SK-N-SH treated with all-trans-retinoic acid at 6 μM for 48 hours (cell line): ENCODE data around the gene RPL7A.

Experiments
- ATAC-seq: fragments of 200-7000 bp; cut with Tn5 transposase; 3 replicates; pipeline ENCODE4 v1.9.1; 2020; ENCODE audit warnings: mild to moderate bottlenecking, moderate library complexity
- ARNTL ChIP-seq: fragments of 450-650 bp; formaldehyde crosslinking; IDR thresholded peaks from 2 replicates; pipeline ENCODE4 v1.5.0; 2020; ENCODE audit warnings: low read depth, mild to moderate bottlenecking, moderate library complexity, borderline replicate concordance
- BACH2 ChIP-seq: fragments of 250-450 bp; sonication (Bioruptor Pico); IDR thresholded peaks from 2 replicates; pipeline ENCODE4 v1.9.0; 2021; ENCODE audit warnings: mild to moderate bottlenecking, borderline replicate concordance
- CREB5 ChIP-seq: fragments of 250-450 bp; sonication (Bioruptor Pico); IDR thresholded peaks from 2 replicates; pipeline ENCODE4 v1.5.1; 2020; ENCODE audit warnings: low read depth, mild to moderate bottlenecking, moderate library complexity
- CSDC2 ChIP-seq: fragments of 250-450 bp; sonication (Bioruptor Pico); IDR thresholded peaks from 2 replicates; pipeline ENCODE4 v1.5.0; 2020; ENCODE audit warnings: mild to moderate bottlenecking, moderate library complexity
- CSRNP3 ChIP-seq: fragments of 250-450 bp; sonication (Bioruptor Pico); IDR thresholded peaks from 2 replicates; pipeline ENCODE4 v1.5.1; 2021; ENCODE audit warnings: mild to moderate bottlenecking, moderate library complexity
- ESRRG ChIP-seq: fragments of 250-450 bp; sonication (Bioruptor Pico); IDR thresholded peaks from 2 replicates; pipeline ENCODE4 v1.6.1; 2021; ENCODE audit warnings: mild to moderate bottlenecking
- ISL1 ChIP-seq: fragments of 250-450 bp; sonication (Bioruptor Pico); IDR thresholded peaks from 2 replicates; pipeline ENCODE4 v2.1.2; 2022; ENCODE audit warnings: mild to moderate bottlenecking, moderate library complexity
- PATZ1 ChIP-seq: fragments of 250-450 bp; sonication (Bioruptor Pico); IDR thresholded peaks from 2 replicates; pipeline ENCODE4 v1.8.0; 2020; ENCODE audit warnings: mild to moderate bottlenecking, moderate library complexity, borderline replicate concordance
- POU6F1 ChIP-seq: fragments of 250-450 bp; sonication (Bioruptor Pico); IDR thresholded peaks from 2 replicates; pipeline ENCODE4 v1.8.0; 2021; ENCODE audit warnings: low read depth, mild to moderate bottlenecking, moderate library complexity, borderline replicate concordance
- PPARA ChIP-seq: fragments of 250-450 bp; sonication (Bioruptor Pico); IDR thresholded peaks from 2 replicates; pipeline ENCODE4 v1.5.0; 2020; ENCODE audit warnings: mild to moderate bottlenecking, borderline replicate concordance
- RARB ChIP-seq: fragments of 250-450 bp; sonication (Bioruptor Pico); IDR thresholded peaks from 2 replicates; pipeline ENCODE4 v1.8.0; 2021; ENCODE audit warnings: mild to moderate bottlenecking, moderate library complexity
- SNAI2 ChIP-seq: fragments of 250-450 bp; sonication (Bioruptor Pico); IDR thresholded peaks from 2 replicates; pipeline ENCODE4 v1.5.0; 2020; ENCODE audit warnings: mild to moderate bottlenecking, moderate library complexity
- TCF4 ChIP-seq: fragments of 250-450 bp; sonication (Bioruptor Pico); IDR thresholded peaks from 2 replicates; pipeline ENCODE4 v1.8.0; 2021; ENCODE audit warnings: mild to moderate bottlenecking, moderate library complexity, borderline replicate concordance
- TOX ChIP-seq: fragments of 250-450 bp; sonication (Bioruptor Pico); IDR thresholded peaks from 2 replicates; pipeline ENCODE4 v1.8.0; 2021; ENCODE audit warnings: mild to moderate bottlenecking, moderate library complexity, borderline replicate concordance
- TSHZ2 ChIP-seq: fragments of 250-450 bp; sonication (Bioruptor Pico); IDR thresholded peaks from 2 replicates; pipeline ENCODE4 v1.5.0; 2020; ENCODE audit warnings: mild to moderate bottlenecking, moderate library complexity
- ZC3H10 ChIP-seq: fragments of 250-450 bp; sonication (Bioruptor Pico); IDR thresholded peaks from 2 replicates; pipeline ENCODE4 v1.5.1; 2021; ENCODE audit warnings: mild to moderate bottlenecking, moderate library complexity
- ZFP30 ChIP-seq: fragments of 450-650 bp; formaldehyde crosslinking; IDR thresholded peaks from 2 replicates; pipeline ENCODE4 v1.5.0; 2022; ENCODE audit warnings: mild to moderate bottlenecking, moderate library complexity
- ZNF565 ChIP-seq: fragments of 450-650 bp; formaldehyde crosslinking; conservative IDR thresholded peaks from 2 replicates; pipeline ENCODE4 v1.5.0; 2020; ENCODE audit warnings: low read depth, mild to moderate bottlenecking, moderate library complexity
- ZNF70 ChIP-seq: fragments of 450-650 bp; formaldehyde crosslinking; IDR thresholded peaks from 2 replicates; pipeline ENCODE4 v1.5.0; 2020; ENCODE audit warnings: mild to moderate bottlenecking, moderate library complexity
- ZNF8 ChIP-seq: fragments of 450-650 bp; formaldehyde crosslinking; IDR thresholded peaks from 2 replicates; pipeline ENCODE4 v1.5.0; 2020; ENCODE audit warnings: mild to moderate bottlenecking, moderate library complexity

RPL7A gene

GRCh38 chr9:133369933-133370332 is 21.9 kb downstream of the RPL7A start:
- no peak for TF ChIP-seq RARB (CRISPR knock-in tag)
- no peak for TF ChIP-seq CSRNP3 (CRISPR knock-in tag)
- TF ChIP-seq TSHZ2 (CRISPR knock-in tag) = no peak
- TF ChIP-seq ZNF565 (CRISPR knock-in tag) = no peak
- no peak for TF ChIP-seq ZNF70 (CRISPR knock-in tag)
- TF ChIP-seq ISL1 (CRISPR knock-in tag) = no peak
- TF ChIP-seq TOX = no peak
- no peak for TF ChIP-seq ZNF8 (CRISPR knock-in tag)
- no peak for TF ChIP-seq POU6F1
- TF ChIP-seq CREB5 (CRISPR knock-in tag) = no peak
- no peak for TF ChIP-seq ARNTL (CRISPR knock-in tag)
- no peak for TF ChIP-seq SNAI2 (CRISPR knock-in tag)
- no peak for TF ChIP-seq ESRRG
- no peak for TF ChIP-seq ZC3H10 (CRISPR knock-in tag)
- no peak for TF ChIP-seq TCF4 (CRISPR knock-in tag)
- TF ChIP-seq ZFP30 (CRISPR knock-in tag) = no peak
- no peak for ATAC-seq

- TF ChIP-seq ZNF565 (CRISPR knock-in tag) (no peak), ISL1 (CRISPR knock-in tag) (no peak), ZFP30 (CRISPR knock-in tag) (no peak), CSDC2 (no peak), ESRRG (no peak), CREB5 (CRISPR knock-in tag) (no peak), PPARA (no peak), PATZ1 (CRISPR knock-in tag) (no peak), SNAI2 (CRISPR knock-in tag) (no peak), ZNF8 (CRISPR knock-in tag) (no peak), TSHZ2 (CRISPR knock-in tag) (no peak), BACH2 (CRISPR knock-in tag) (no peak)
- ATAC-seq = no peak
Observed at GRCh38 chr9:133370685-133371084, 22.7 kb downstream of the RPL7A start.
